KOPT-K1 (cell line): Measurements from ENCODE around the gene S100A4.

Source experiments
- H3K27ac ChIP-seq: fragments of 200-600 bp; sonication (generic); 2 replicates; pipeline ENCODE4 v1.5.1; 2016; ENCODE audit warnings: antibody characterized with exemption, mild to moderate bottlenecking, low read depth, low read length; ENCODE audit not compliant: poor library complexity, severe bottlenecking
- H3K36me3 ChIP-seq: fragments of 200-600 bp; sonication (generic); 2 replicates; pipeline ENCODE4 v1.5.1; 2017; ENCODE audit warnings: antibody characterized with exemption, mild to moderate bottlenecking, low read length, moderate library complexity; ENCODE audit not compliant: insufficient read depth
- H3K9me3 ChIP-seq: fragments of 200-600 bp; sonication (generic); 2 replicates; pipeline ENCODE4 v1.5.1; 2017; ENCODE audit warnings: antibody characterized with exemption, low read length, mild to moderate bottlenecking; ENCODE audit not compliant: insufficient read depth, poor library complexity, severe bottlenecking

S100A4 gene

DNA sequence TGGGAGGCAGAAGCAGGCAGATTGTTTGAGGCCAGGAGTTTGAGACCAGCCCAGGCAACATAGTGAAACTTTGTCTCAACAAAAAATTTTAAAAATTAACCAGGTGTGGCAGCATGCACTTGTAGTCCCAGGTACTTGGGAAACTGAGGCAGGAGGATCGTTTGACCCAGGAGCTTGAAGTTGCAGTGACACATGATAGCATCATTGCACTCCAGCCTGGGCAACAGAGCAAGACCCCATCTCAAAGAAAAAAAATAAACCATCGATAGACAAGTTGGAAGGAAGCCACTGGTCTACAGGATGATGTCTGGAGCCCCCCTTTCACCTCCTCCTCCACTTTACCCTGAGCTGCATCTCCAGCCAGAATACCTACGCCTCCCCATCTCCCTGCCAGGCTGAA, 26.4 kb downstream of the S100A4 start:
- Histone ChIP-seq H3K27ac (no peak overlapping the region), H3K9me3 (no peaks in the 10 kb centered on the region), H3K36me3 (no peaks in the 10 kb centered on the region)

DNA sequence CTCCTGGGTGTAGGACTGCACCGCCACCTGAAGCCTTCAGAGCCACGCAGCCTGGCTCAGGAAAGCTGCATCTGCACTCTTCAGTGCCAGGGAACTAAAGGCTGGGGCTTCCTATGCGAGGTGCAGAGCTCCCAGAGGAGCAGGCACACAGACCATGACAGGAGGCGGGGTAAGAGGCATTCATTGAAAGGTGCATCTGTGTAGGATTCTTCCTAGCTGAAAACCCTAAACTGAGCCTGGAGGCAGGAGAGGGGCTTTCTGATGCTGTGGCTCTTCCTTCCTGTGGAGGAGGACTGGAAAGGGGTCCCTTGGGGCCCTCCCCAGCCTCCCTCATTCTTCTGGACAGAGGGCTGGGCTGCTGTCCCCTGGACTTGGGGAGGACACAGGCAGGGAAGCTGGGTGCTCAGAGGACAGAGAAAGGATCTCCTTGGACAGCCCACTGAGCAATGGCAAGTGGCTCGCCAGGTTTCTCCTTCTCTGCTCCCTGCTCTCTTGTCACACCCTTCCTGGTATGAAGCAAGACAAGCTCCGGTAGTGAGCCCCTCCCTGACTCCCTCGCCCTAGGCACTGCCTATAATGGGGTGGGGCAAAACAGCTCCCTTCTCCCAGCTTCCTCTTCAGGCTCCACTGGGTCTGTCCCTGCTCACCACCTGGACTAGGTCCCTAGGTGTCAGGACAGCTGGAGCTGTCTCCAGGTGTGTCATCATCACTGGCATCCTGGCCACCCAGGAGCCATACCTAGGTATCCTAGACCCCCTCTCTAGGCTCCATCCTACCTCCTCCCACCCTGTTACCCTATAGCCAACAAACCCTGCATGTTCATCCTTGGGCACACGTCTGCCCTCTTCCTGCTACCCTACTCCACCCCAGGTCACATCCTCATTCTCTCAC, 29.9 kb downstream of the S100A4 start:
- no peak overlapping the region for H3K27ac ChIP-seq
- H3K36me3 ChIP-seq: no peaks in the 10 kb centered on the region
- no peaks in the 10 kb centered on the region for H3K9me3 ChIP-seq

- Histone ChIP-seq H3K27ac (no peak overlapping the region), H3K36me3 (no peaks in the 10 kb centered on the region), H3K9me3 (no peaks in the 10 kb centered on the region)
Observed at GRCh38 chr1:153513666-153514065, 31.9 kb downstream of the S100A4 start.

GRCh38 chr1:153513023-153513422, 32.6 kb downstream of the S100A4 start:
- Histone ChIP-seq H3K9me3 (no peaks in the 10 kb centered on the region), H3K36me3 (no peaks in the 10 kb centered on the region), H3K27ac (no peak overlapping the region)

DNA sequence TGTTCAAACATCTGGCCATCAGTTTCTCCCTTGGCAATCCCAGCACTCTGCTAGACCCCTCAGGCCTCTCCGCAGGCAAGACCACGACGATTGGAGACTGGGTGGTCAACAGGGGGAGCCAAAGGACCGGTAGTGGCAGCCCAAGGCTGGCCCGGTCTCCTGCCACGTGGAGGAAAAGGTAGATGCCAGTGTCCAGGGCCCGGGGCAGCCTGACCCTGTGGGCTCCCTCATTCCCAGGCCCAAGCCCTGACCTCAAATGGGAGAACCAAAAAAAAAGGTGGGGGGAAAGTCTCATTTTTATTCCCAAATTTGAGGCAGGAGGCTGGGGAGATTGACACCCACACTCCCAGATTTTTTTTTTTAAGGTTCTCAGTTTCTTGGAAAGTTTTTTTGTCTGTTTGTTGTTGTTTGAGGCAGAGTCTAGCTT, 34.6 kb downstream of the S100A4 start:
- Histone ChIP-seq H3K36me3 (no peaks in the 10 kb centered on the region), H3K9me3 (no peaks in the 10 kb centered on the region), H3K27ac (no peak overlapping the region)

DNA sequence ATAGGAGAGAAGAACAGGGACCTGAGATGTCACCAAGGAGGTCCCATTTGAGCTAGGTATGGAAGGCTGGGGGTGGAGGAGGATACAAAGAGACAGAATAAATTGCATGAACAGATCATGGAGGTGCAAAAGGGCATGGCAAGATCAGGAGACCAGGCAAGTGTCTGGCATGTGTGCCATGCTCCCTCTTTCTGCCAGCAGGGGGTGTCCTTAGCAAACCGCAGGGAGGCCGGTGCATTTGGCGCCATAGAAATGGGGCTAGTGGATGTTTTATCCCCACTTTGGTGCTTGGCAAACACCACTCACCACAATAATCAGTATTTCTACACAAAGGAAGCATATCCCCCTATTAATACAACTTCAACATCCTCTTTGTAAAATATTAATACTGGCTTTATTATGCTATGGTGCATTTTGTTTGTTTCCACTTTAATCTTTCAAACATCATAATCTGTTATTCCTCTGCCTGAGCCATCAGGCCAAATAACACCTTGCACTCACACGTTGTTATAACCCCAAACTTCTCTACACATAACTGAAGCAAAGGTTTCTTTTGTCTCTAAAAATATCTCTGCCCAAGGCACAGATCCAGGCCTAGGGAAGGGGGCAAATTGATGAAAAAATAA, 35.8 kb downstream of the S100A4 start:
- no peak overlapping the region for H3K27ac ChIP-seq
- H3K9me3 ChIP-seq: no peaks in the 10 kb centered on the region
- no peaks in the 10 kb centered on the region for H3K36me3 ChIP-seq

- no peak overlapping the region for H3K27ac ChIP-seq
Observed at GRCh38 chr1:153509036-153509435, 36.6 kb downstream of the S100A4 start.

DNA sequence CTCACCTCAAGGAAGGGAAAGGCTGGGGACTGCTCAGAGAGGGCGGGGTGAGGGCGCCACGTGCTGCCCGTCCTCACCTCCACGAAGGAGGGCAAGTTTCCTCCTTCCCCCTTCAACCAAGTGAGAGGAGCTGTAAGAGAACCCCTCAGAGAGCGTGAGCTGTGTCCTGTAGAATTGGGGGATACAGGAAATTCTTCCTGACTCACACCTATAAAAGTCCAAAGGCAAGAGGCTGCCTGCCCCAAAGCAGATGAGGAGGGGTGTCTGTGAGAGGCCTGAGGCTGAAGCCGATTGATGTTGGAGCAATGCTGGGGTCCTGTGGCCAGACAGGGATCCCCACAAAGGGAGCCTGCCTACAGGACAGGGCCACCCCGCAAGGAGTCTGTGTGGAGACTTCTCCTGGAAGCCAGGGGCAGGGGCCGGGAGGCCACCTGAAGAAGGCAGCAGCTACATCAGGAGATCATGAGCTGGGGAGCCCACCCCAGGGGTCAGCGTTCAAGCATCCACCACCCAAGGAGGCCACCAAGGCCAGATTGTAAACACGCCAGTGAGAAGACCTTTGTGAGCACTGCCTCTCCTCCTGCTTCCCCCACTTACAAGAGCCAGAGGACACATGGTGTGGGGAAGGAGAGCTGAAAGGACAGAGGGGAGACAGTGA, 37.6 kb downstream of the S100A4 start:
- no peak overlapping the region for H3K27ac ChIP-seq
- no peaks in the 10 kb centered on the region for H3K36me3 ChIP-seq
- no peaks in the 10 kb centered on the region for H3K9me3 ChIP-seq

More at GRCh38 chr1:153509036-153509435, 36.6 kb downstream of the S100A4 start:
- no peaks in the 10 kb centered on the region for H3K9me3 ChIP-seq
- no peaks in the 10 kb centered on the region for H3K36me3 ChIP-seq

DNA sequence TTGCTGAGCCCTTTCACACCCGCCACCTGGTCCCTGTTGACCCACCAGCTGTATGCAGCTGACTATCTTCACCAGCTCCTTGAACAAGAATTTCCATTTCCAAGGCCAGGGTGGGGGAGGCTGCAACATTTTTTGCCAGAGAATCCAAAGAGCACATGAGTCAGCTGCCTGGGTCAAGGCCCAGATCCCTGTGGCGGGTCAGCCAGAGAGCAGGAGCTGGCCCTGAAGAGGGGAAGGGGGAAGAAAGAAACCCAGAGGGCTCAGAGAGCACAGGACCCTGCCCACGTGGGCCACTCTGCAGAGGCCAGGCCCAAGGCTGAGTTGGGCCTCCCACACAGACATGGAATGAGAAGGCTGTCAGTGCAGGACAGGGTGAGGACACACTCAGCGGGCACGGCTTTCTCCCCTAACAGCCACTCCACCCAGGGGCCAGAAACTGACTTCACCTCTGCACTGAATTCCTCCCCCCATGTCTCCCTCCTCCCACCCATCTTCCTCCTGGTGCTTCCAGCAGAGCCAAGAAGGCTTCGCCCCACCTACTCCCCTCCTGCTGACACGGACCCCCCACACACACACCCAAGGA, 38.7 kb downstream of the S100A4 start:
- no peaks in the 10 kb centered on the region for H3K9me3 ChIP-seq
- no peak overlapping the region for H3K27ac ChIP-seq
- no peaks in the 10 kb centered on the region for H3K36me3 ChIP-seq

DNA sequence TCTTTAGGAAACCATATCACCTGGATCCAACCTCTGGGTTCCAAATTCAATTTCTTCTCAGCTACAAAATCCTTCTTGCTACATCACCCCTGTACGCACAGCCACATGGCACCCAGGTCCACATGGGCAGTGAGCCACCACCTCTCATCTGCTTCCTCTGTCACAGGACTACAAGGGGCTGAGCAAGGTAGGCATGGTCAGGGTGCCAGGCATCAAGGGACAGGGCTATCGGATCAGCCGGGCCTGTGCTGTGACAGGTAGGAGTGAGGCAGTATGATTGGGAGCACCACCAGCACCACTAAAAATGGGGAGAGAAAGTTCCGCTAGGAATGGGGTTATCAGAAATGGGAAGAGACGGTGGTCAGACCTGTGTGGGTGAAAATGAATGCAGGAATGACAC, 39.2 kb downstream of the S100A4 start:
- no peaks in the 10 kb centered on the region for H3K36me3 ChIP-seq
- H3K9me3 ChIP-seq: no peaks in the 10 kb centered on the region
- no peak overlapping the region for H3K27ac ChIP-seq

GRCh38 chr1:153505576-153505975, 40.0 kb downstream of the S100A4 start:
- H3K9me3 ChIP-seq: no peaks in the 10 kb centered on the region
- H3K27ac ChIP-seq: no peak overlapping the region
- H3K36me3 ChIP-seq: no peaks in the 10 kb centered on the region

DNA sequence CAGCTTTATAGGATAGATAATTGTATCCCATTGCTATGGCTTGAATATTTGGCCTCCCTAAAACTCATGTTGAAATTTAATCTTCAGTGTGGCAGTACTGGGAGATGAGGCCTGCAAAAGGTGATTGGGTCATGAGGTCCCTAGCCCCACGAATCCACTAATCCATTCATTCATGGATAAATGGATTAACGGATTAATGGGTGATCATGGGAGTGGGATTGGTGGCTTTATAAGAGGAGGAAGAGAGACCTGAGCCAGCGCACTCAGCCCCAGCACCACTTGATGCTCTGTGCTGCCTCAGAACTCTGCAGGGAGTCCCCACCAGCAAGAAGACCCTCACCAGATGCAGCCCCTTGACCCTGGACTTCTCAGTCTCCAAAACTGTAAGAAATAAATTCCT, 41.8 kb downstream of the S100A4 start:
- no peak overlapping the region for H3K27ac ChIP-seq
- no peaks in the 10 kb centered on the region for H3K36me3 ChIP-seq
- no peaks in the 10 kb centered on the region for H3K9me3 ChIP-seq

DNA sequence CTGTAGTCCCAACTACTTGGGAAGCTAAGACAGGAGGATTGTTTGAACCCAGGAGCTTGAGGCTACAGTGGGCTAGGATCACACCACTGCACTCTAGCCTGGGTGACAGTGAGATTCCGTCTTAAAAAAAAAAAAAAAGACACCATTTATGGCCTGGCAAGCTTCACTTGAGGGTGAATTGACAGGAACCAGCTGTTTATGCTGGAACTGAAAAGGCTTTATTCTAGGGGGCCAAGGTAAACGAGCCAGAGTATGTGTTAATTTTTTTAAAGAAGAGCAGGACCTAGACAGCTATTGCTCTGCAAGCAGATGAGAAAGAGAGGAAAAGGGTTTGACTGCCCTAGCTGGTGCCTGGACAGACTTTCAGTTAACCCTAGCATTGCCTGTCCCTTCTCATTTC, 46.9 kb downstream of the S100A4 start:
- H3K27ac ChIP-seq: no peak overlapping the region

DNA sequence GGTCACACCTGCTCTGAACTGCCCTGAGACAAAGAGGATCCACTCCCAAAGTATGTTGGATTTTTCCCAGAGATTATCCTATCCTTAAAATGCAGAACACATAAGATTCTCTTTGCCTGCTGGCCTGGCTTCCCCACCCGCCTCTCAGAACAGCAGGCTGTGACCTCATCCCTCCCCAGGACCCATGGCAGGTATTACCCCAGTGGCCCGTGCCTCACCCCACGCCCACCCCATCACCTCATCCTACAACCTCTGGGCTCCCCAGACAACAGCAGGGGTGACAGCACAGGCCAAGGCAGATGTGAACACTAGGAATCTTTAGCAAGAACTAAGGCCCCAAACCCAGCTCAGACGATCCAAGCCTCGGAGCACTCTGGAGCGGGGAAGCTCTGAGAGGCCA, 50.1 kb downstream of the S100A4 start:
- Histone ChIP-seq H3K27ac (no peak overlapping the region), H3K36me3 (no peaks in the 10 kb centered on the region), H3K9me3 (no peaks in the 10 kb centered on the region)

More for the DNA sequence above, 46.9 kb downstream of the S100A4 start:
- Histone ChIP-seq H3K9me3 (no peaks in the 10 kb centered on the region), H3K36me3 (no peaks in the 10 kb centered on the region)

DNA sequence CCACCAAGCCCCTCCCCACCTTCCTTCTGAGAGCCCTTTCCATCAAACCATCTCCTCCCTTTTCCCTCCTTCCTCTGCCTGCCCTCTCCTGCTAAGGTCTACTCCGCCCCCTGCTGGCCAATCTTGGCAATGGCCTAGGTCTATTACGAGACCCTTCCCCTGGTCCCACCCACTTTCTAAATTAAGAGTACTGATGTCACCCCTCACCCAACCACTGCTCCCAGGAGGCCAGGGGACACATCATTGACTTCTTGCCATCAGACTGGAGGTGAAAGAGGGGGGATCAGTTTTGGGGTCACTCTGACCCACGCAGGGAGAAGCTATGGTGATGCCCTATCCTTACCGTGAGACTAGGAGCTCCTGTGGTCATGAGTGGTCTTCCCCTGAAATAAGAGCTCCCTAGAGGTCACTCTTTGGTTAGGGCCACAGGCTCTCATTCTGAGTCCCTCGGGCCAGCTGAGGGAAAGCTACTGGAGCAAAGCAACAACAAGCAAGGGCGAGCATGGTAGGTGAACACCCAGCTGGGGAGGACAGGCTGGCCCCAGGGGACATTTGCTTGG, 50.5 kb downstream of the S100A4 start:
- Histone ChIP-seq H3K9me3 (no peaks in the 10 kb centered on the region), H3K36me3 (no peaks in the 10 kb centered on the region), H3K27ac (no peak overlapping the region)
